22Rv1 (cell line): ENCODE data around the gene ENKD1.

Experiments
- ZFX ChIP-seq: fragments of 450-650 bp; IDR thresholded peaks from 2 replicates; pipeline ENCODE4 v1.6.1; 2017; ENCODE audit warnings: antibody characterized with exemption, borderline replicate concordance
- TF ChIP-seq, protein P1 (sequence below): fragments of 450-650 bp; IDR thresholded peaks from 2 replicates; pipeline ENCODE4 v1.5.1; 2017; ENCODE audit warnings: mild to moderate bottlenecking

- TF ChIP-seq, protein P1, sequence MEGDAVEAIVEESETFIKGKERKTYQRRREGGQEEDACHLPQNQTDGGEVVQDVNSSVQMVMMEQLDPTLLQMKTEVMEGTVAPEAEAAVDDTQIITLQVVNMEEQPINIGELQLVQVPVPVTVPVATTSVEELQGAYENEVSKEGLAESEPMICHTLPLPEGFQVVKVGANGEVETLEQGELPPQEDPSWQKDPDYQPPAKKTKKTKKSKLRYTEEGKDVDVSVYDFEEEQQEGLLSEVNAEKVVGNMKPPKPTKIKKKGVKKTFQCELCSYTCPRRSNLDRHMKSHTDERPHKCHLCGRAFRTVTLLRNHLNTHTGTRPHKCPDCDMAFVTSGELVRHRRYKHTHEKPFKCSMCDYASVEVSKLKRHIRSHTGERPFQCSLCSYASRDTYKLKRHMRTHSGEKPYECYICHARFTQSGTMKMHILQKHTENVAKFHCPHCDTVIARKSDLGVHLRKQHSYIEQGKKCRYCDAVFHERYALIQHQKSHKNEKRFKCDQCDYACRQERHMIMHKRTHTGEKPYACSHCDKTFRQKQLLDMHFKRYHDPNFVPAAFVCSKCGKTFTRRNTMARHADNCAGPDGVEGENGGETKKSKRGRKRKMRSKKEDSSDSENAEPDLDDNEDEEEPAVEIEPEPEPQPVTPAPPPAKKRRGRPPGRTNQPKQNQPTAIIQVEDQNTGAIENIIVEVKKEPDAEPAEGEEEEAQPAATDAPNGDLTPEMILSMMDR: no peak
- no peak for TF ChIP-seq ZFX
Observed at GRCh38 chr16:67678354-67679023, 11.9 kb upstream of the ENKD1 start.
